Suprapubic skin (tissue), 4 donors: ENCODE measurements around the gene CCDC8. TPM values are rescaled to one million over a fixed set of nuclear protein-coding genes. Genes with fewer than 3 reads are reported as not detected.

ENCODE experiments used
- DNase-seq, 2 donors: peaks; one replicate each; pipeline ENCODE4 v3.0.0-alpha.2; 2019; ENCODE audit warnings: low spot score in 2 of 2
- H3K27ac ChIP-seq: fragments of 200-600 bp; sonication (generic); one replicate; pipeline ENCODE4 v1.5.1; 2019
- H3K27me3 ChIP-seq: fragments of 200-600 bp; sonication (generic); one replicate; pipeline ENCODE4 v1.5.1; 2019
- H3K36me3 ChIP-seq: fragments of 200-600 bp; sonication (generic); one replicate; pipeline ENCODE4 v1.5.1; 2019
- H3K4me1 ChIP-seq: fragments of 200-600 bp; sonication (generic); one replicate; pipeline ENCODE4 v1.5.1; 2019
- H3K4me3 ChIP-seq: fragments of 200-600 bp; sonication (generic); one replicate; pipeline ENCODE4 v1.5.1; 2019; ENCODE audit warnings: mild to moderate bottlenecking
- H3K9me3 ChIP-seq: fragments of 200-600 bp; sonication (generic); one replicate; pipeline ENCODE4 v1.5.1; 2019
- EP300 ChIP-seq: sonication (generic); formaldehyde crosslinking; IDR thresholded peaks from one replicate; pipeline ENCODE4 v1.6.1; 2017; ENCODE audit warnings: antibody characterized with exemption
- POLR2A ChIP-seq, 2 donors: fragments of 450-650 bp; IDR thresholded peaks; one replicate each; pipeline ENCODE4 v1.6.1; 2017; ENCODE audit warnings: antibody characterized with exemption in 2 of 2, mild to moderate bottlenecking in 2 of 2, moderate library complexity in 2 of 2
- POLR2AphosphoS5 ChIP-seq, 3 donors: sonication (generic); formaldehyde crosslinking; IDR thresholded peaks; one replicate each; pipeline ENCODE4 v1.6.1; 2017; ENCODE audit warnings: antibody characterized with exemption in 3 of 3
- WGBS: methylation state at CpG from one replicate; pipeline ENCODE4 v1.1.5; 2018; 5-methylcytosine and 5-hydroxymethylcytosine counted together
- total RNA-seq, 4 donors: library from RNA; depleted of rRNA; stranded (reverse); fragments of >200 nt; gene quantifications; one replicate each; pipeline ENCODE4 v1.1.0, GENCODE V29; 2016
- TF ChIP-seq, protein P1 (sequence below), 2 donors: fragments of 200-600 bp in 1 of 2; fragments of 450-650 bp in 1 of 2; sonication (generic) in 1 of 2; IDR thresholded peaks; one replicate each; pipeline ENCODE4 v1.5.1; 2016 to 2019; ENCODE audit warnings: antibody characterized with exemption in 2 of 2, mild to moderate bottlenecking in 1 of 2, moderate library complexity in 1 of 2

CCDC8 gene
- total RNA-seq, 4 donors from 2014 or later, result 1.6 to 6.5 (median 3.3) TPM

DNA sequence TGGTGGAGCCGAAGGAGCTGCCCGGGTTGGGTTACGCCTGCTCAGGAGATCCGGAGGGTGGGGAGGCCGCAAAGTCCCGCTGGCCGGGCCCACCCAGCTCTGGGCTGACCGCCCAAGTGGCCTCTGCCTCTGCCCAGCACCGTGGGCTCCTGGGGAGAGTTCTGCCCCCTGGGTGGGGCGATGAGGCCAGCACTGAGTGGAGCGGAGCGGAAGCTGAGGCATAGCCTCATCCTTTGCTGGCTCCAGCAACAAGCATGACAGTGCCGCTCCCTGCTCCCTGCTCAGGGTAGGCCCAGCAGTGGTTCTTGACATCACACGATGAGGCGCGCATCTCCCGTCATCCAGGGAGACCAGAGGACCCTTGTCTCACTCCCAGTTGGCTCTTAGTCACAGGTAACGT is 22.5 kb downstream of the CCDC8 start:
- H3K27ac ChIP-seq, result peak overlapping the region; percentile 35
- H3K36me3 ChIP-seq, result peaks cover 58% of the 10 kb centered on the region
- no peaks in the 10 kb centered on the region for H3K27me3 ChIP-seq
- TF ChIP-seq, protein P1, sequence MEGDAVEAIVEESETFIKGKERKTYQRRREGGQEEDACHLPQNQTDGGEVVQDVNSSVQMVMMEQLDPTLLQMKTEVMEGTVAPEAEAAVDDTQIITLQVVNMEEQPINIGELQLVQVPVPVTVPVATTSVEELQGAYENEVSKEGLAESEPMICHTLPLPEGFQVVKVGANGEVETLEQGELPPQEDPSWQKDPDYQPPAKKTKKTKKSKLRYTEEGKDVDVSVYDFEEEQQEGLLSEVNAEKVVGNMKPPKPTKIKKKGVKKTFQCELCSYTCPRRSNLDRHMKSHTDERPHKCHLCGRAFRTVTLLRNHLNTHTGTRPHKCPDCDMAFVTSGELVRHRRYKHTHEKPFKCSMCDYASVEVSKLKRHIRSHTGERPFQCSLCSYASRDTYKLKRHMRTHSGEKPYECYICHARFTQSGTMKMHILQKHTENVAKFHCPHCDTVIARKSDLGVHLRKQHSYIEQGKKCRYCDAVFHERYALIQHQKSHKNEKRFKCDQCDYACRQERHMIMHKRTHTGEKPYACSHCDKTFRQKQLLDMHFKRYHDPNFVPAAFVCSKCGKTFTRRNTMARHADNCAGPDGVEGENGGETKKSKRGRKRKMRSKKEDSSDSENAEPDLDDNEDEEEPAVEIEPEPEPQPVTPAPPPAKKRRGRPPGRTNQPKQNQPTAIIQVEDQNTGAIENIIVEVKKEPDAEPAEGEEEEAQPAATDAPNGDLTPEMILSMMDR (IDR thresholded peaks at IDR 0.05), result no peak
- TF ChIP-seq EP300 (no peak), POLR2A (IDR thresholded peaks at IDR 0.05) (no peak), POLR2AphosphoS5 (IDR thresholded peaks at IDR 0.05) (no peak)
- H3K4me1 ChIP-seq, result peaks cover 15% of the 10 kb centered on the region
- no peaks in the 10 kb centered on the region for H3K9me3 ChIP-seq
- H3K4me3 ChIP-seq, result no peak overlapping the region
- WGBS, result 73% methylated on average over 11 of the region's 18 CpGs
- DNase-seq, result peak in 1 of 2 donors; percentile 65

DNA sequence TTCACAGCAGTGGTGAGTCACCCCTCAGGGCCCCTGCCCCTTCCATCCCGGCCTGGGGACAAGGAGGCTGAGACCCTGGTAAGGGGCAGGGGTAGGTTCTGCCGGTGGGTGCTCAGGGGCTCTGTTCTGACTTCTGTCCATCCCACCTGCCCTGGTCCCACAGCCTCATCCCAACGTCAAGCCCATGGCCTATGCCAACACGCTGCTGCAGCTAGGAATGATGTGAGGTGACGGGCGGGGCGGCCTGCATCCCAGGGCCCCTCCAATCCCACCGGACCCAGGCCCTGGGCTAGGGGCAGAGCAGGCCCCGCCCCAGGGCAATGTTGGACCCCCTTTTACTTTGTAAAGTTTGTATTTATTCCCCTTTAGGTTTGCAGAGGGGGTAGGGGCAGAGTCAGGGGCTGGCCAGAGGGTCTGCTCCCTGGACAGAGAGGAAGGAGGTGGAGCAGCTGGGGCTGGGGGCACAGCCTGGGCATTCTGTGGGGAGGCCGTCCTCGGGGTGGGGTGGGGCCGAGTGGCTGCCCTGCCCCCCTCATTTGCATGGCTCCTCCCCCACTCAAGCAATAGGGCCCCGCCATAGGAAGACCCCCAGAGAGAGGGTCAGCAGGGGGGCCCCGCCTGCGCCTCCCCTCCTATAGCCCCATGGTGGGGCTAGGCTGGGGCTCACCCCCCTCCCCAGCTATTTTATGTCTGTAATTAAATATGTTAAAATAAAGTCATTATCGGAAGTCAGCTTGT is 23.1 kb downstream of the CCDC8 start:
- H3K27ac ChIP-seq, result no peak overlapping the region
- no peak overlapping the region for H3K4me3 ChIP-seq
- peak in 1 of 2 donors; percentile 59 for DNase-seq
- no peaks in the 10 kb centered on the region for H3K9me3 ChIP-seq
- no peaks in the 10 kb centered on the region for H3K27me3 ChIP-seq
- 89% methylated on average over 9 of the region's 16 CpGs for WGBS
- TF ChIP-seq POLR2A (IDR thresholded peaks at IDR 0.05), result no peak
- TF ChIP-seq POLR2AphosphoS5 (IDR thresholded peaks at IDR 0.05), result no peak
- no peak for TF ChIP-seq EP300
- TF ChIP-seq, protein P1 (IDR thresholded peaks at IDR 0.05), result no peak
- H3K4me1 ChIP-seq, result peaks cover 17% of the 10 kb centered on the region
- peaks cover 58% of the 10 kb centered on the region for H3K36me3 ChIP-seq

DNA sequence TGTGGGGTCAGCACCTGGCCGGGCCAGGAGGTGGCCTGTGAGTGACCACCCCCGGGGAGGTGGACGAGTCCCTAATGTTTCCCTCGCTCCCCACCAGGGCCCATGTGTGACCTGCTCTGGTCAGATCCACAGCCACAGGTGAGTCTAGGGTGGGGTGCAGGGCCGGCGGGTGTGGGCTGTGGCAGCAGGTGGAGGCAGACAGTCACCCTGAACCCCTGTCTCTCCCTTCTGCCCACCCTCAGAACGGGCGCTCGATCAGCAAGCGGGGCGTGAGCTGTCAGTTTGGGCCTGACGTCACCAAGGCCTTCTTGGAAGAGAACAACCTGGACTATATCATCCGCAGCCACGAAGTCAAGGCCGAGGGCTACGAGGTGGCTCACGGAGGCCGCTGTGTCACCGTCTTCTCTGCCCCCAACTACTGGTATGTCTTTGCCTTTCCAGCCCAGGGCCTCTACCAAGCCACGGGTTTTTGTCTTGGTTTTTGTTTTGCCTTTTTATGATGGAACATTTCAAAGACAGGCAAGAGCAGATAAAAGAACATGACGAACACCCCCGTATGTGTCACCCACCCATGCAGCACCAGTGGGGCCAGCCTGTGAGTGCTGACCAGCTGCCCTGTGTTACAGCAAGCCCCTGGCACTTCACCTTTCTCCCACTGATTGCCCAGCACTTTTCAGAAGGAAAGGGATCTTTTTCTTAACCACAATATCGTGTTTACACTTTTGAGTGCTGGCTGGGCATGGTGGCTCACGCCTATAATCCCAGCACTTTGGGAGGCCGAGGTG is 24.9 kb downstream of the CCDC8 start:
- DNase-seq, result peak in 1 of 2 donors; percentile 51
- Histone ChIP-seq H3K4me3 (no peak overlapping the region), H3K27ac (no peak overlapping the region), H3K9me3 (no peaks in the 10 kb centered on the region), H3K4me1 (peaks cover 14% of the 10 kb centered on the region), H3K27me3 (no peaks in the 10 kb centered on the region), H3K36me3 (peaks cover 72% of the 10 kb centered on the region)
- TF ChIP-seq, protein P1 (IDR thresholded peaks at IDR 0.05), result no peak
- TF ChIP-seq POLR2A (IDR thresholded peaks at IDR 0.05) (no peak), EP300 (no peak), POLR2AphosphoS5 (IDR thresholded peaks at IDR 0.05) (no peak)
- WGBS, result 92% methylated on average over 16 of the region's 25 CpGs

DNA sequence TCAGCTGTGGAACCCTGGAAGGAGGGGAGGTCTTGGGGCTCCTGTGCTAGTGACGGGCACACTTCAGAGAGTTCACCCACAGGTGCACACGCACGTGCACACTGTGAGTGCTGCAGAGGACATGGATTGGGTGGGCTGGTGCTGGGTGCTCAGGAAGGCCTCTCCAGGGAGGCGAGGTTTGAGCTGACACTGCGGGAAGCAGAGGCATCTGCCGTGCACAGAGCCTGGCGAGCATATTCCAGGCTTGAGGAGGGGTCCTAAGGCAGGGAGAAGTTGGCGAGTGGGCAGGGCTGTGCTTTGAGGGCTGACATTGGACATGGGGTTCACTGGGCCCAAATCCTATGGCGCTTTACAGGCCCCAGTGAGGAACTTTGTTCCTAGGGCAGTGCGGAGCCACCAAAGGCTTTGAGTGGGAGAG is 25.6 kb downstream of the CCDC8 start:
- Histone ChIP-seq H3K9me3 (no peaks in the 10 kb centered on the region), H3K27ac (no peak overlapping the region), H3K27me3 (no peaks in the 10 kb centered on the region), H3K4me3 (no peak overlapping the region), H3K4me1 (peaks cover 14% of the 10 kb centered on the region), H3K36me3 (peaks cover 79% of the 10 kb centered on the region)
- WGBS, result 92% methylated on average over 10 of the region's 10 CpGs
- peak in 1 of 2 donors; percentile 34 for DNase-seq
- TF ChIP-seq, protein P1 (IDR thresholded peaks at IDR 0.05), result no peak
- TF ChIP-seq EP300 (no peak), POLR2AphosphoS5 (IDR thresholded peaks at IDR 0.05) (no peak), POLR2A (IDR thresholded peaks at IDR 0.05) (no peak)
